Activated CD8-positive, alpha-beta T cell treated with anti-CD3 and anti-CD28 coated beads for 36 hours (primary cell): ENCODE results near the gene MON1B. TPM values are rescaled to one million over a fixed set of nuclear protein-coding genes. Genes with fewer than 3 reads are reported as not detected.

ENCODE experiments used
- ATAC-seq: fragments of 200-7000 bp; cut with Tn5 transposase; one replicate; pipeline ENCODE4 v1.10.0; 2021; ENCODE audit warnings: mild to moderate bottlenecking, moderate library complexity
- CTCF ChIA-PET: fragments of 350-600 bp; sonication (Branson Sonifier 250); formaldehyde crosslinking; loops from one replicate; lab custom pipeline; 2021; ENCODE audit warnings: antibody characterized with exemption; lab: Charles Lee
- POLR2A ChIA-PET: fragments of 350-600 bp; sonication (Branson Sonifier 250); formaldehyde crosslinking; loops from one replicate; lab custom pipeline; 2021; ENCODE audit warnings: antibody characterized with exemption; lab: Charles Lee
- DNase-seq: peaks from one replicate; pipeline ENCODE4 v3.0.0-alpha.2; 2020
- H3K27ac Mint-ChIP-seq: one replicate; pipeline ENCODE4 v1.8.0; 2021; ENCODE audit warnings: mild to moderate bottlenecking, mixed read lengths
- H3K27me3 Mint-ChIP-seq: one replicate; pipeline ENCODE4 v1.8.0; 2021; ENCODE audit warnings: mixed read lengths
- H3K36me3 Mint-ChIP-seq: one replicate; pipeline ENCODE4 v1.8.0; 2021; ENCODE audit warnings: low read depth, mixed read lengths
- H3K4me1 Mint-ChIP-seq: one replicate; pipeline ENCODE4 v1.8.0; 2021; ENCODE audit warnings: low read depth, mixed read lengths
- H3K4me3 Mint-ChIP-seq: one replicate; pipeline ENCODE4 v1.8.0; 2021; ENCODE audit warnings: mild to moderate bottlenecking, moderate library complexity, mixed read lengths
- H3K9me3 Mint-ChIP-seq: one replicate; pipeline ENCODE4 v1.8.0; 2021; ENCODE audit warnings: mixed read lengths
- intact Hi-C: fragments of 100-400 bp; cut with micrococcal nuclease; formaldehyde crosslinking; loops from one replicate; pipeline ENCODE4 v1.10.0; 2022
- total RNA-seq, 2 experiments: library from RNA; stranded (reverse); gene quantifications; one replicate each; pipeline ENCODE4 v1.2.3, GENCODE V29; 2021
- TF ChIP-seq, protein P1 (sequence below): fragments of 200-600 bp; IDR thresholded peaks from one replicate; pipeline ENCODE4 v1.8.0; 2022; ENCODE audit warnings: antibody characterized with exemption, mild to moderate bottlenecking

MON1B gene
- 10 to 100 TPM; 54.3 to 60.5 TPM for total RNA-seq

DNA sequence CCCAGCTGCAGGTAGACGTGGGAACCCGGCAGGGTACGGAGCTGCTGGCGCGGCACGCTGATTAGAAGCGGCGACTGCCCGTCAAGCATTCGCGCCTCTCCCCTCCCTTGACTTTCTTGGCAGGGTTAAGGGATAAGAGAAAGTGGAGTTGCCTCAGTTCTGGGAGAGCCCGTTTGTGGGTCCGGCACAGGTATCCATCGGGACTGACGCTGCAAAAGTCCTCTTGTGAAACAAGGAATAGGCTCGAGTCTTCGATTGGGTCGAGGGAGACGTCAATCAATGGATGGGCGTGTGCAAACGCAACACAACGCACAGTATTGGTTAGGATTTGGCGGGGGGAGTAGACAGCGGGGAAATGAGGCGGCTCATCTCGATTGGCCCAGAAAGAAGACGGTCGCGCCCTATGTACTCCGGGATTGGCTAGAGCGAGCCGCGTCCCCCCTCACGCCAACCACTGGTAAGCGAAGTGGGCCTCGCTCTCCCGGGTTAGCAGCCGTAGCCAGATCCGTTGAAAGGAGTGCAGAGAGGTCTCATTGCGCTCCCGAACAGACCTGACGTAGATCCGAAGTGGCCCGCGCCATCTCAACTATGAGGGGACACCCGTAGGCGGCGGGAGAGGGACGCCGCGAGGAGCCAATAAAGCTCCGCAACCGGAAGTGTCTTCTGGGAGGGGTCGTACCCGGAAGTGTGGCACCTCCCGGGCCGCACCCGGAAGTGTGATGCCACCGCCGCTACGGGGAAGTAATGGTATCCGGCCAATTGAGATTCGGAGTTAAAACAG, at the start of gene MON1B:
Gene MON1B (plus strand): TSS at position 713 of the 781 bp plus-strand sequence. CDS start 296 bp downstream, outside the sequence.
- ATAC-seq (peak; percentile 98), DNase-seq (peak; percentile 97)
- H3K4me1 Mint-ChIP-seq: peaks cover 38% of the 10 kb centered on the region
- H3K4me3 Mint-ChIP-seq: peak within 1 kb of the TSS; percentile 84
- TF ChIP-seq, protein P1, sequence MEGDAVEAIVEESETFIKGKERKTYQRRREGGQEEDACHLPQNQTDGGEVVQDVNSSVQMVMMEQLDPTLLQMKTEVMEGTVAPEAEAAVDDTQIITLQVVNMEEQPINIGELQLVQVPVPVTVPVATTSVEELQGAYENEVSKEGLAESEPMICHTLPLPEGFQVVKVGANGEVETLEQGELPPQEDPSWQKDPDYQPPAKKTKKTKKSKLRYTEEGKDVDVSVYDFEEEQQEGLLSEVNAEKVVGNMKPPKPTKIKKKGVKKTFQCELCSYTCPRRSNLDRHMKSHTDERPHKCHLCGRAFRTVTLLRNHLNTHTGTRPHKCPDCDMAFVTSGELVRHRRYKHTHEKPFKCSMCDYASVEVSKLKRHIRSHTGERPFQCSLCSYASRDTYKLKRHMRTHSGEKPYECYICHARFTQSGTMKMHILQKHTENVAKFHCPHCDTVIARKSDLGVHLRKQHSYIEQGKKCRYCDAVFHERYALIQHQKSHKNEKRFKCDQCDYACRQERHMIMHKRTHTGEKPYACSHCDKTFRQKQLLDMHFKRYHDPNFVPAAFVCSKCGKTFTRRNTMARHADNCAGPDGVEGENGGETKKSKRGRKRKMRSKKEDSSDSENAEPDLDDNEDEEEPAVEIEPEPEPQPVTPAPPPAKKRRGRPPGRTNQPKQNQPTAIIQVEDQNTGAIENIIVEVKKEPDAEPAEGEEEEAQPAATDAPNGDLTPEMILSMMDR: no peak
- H3K36me3 Mint-ChIP-seq: peaks cover 38% of the 10 kb centered on the region
- H3K9me3 Mint-ChIP-seq: no peaks in the 10 kb centered on the region
- intact Hi-C loops: loop anchor here (2.0 kb wide), 1 partner anchor 22 kb away; no protein-coding TSS in a partner anchor
- ChIA-PET CTCF (interaction anchor here (1.4 kb wide), 1 partner anchor 19 kb away, joined by 3 read pairs; no protein-coding TSS in a partner anchor), POLR2A (interaction anchor here (0.7 to 1.4 kb wide), 9 partner anchors 10 to 1726 kb away, joined by 3 to 4 read pairs (median 3); partner anchors contain the start of genes KARS1 and TERF2IP)
- H3K27ac Mint-ChIP-seq: peak within 1 kb of the TSS; percentile 89
- peaks cover 3% of the 10 kb centered on the region for H3K27me3 Mint-ChIP-seq

GRCh38 chr16:77143364-77143763, 47.6 kb upstream of the MON1B start:
- H3K4me3 Mint-ChIP-seq: no peak overlapping the region
- no peak for DNase-seq
- H3K9me3 Mint-ChIP-seq: peaks cover 10% of the 10 kb centered on the region

GRCh38 chr16:77148121-77148520, 42.9 kb upstream of the MON1B start:
- Mint-ChIP-seq H3K36me3 (no peaks in the 10 kb centered on the region), H3K4me1 (no peaks in the 10 kb centered on the region), H3K27ac (no peak overlapping the region), H3K4me3 (no peak overlapping the region), H3K9me3 (peaks cover 10% of the 10 kb centered on the region), H3K27me3 (peaks cover 14% of the 10 kb centered on the region)
- no peak for ATAC-seq
- CTCF ChIA-PET: interaction anchor here (2.1 kb wide), 1 partner anchor 24 kb away, joined by 11 read pairs; no protein-coding TSS in a partner anchor
- TF ChIP-seq, protein P1: no peak
- DNase-seq: no peak
- intact Hi-C loops: no loop called here
- POLR2A ChIA-PET: no interaction called here

More at GRCh38 chr16:77143364-77143763, 47.6 kb upstream of the MON1B start:
- TF ChIP-seq, protein P1: no peak
- ChIA-PET CTCF (interaction anchor here (1.1 kb wide), 1 partner anchor 12 kb away, joined by 3 read pairs; no protein-coding TSS in a partner anchor), POLR2A (interaction anchor here (0.5 kb wide), 1 partner anchor 873 kb away, joined by 3 read pairs; no protein-coding TSS in a partner anchor)
- Mint-ChIP-seq H3K27me3 (peaks cover 12% of the 10 kb centered on the region), H3K4me1 (no peaks in the 10 kb centered on the region), H3K27ac (no peak overlapping the region), H3K36me3 (no peaks in the 10 kb centered on the region)
- intact Hi-C loops: no loop called here
- no peak for ATAC-seq

DNA sequence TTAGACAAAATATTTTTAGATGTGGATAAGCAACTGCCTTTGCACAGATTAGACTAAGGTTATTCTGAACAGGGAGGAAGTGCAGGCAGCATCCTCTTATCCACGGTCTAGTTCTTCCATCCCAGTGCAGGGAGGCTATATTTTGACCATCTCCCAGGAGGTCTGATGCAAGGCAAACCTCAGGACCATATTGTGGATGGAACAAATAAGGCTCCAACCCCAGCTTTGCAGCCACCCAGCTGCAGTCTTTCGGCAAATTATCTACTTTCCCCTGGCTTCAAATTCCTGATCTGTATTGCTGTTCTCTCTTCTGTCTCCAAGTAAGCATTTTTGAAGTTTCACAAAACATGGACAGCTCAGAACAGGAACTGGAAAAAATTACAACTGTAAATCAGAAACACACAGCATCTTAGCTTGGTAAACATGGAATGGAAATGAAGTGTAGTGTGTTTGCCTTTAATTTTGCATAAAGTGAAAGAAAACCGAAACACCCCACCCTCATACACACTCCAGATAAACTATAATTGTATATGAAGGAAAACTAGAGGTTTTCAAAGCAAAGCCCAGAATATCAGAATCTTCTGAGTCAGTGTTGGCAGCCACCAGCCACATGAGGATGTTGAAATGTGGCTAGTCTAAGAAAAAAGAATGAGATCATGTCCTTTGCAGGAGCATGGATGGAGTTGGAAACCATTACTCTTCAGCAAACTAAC, 33.5 kb upstream of the MON1B start:
- ChIA-PET POLR2A (no interaction called here), CTCF (interaction anchor here (1.3 kb wide), 1 partner anchor 13 kb away, joined by 6 read pairs; no protein-coding TSS in a partner anchor)
- Mint-ChIP-seq H3K9me3 (no peaks in the 10 kb centered on the region), H3K4me1 (no peaks in the 10 kb centered on the region), H3K36me3 (no peaks in the 10 kb centered on the region), H3K4me3 (no peak overlapping the region), H3K27ac (no peak overlapping the region), H3K27me3 (peaks cover 19% of the 10 kb centered on the region)
- no peak for DNase-seq
- intact Hi-C loops: no loop called here
- no peak for ATAC-seq
- TF ChIP-seq, protein P1: no peak
